ENCODE results near the gene CHRNG. TPM values are rescaled to one million over a fixed set of nuclear protein-coding genes. Genes with fewer than 3 reads are reported as not detected.

CHRNG gene
- total RNA-seq, 2 donors from 2014 or later = not detected

GRCh38 chr2:232537499-232537898 lies 2.0 kb upstream of the CHRNG start:
- H3K9me3 ChIP-seq (ENCODE audit: control insufficient read depth, low read length) = peaks cover 6% of the 10 kb centered on the region
- no peaks in the 10 kb centered on the region for H3K36me3 Mint-ChIP-seq (ENCODE audit: low read depth)
- H3K36me3 ChIP-seq (ENCODE audit: control insufficient read depth, insufficient read depth, low read length) = no peaks in the 10 kb centered on the region
- no peaks in the 10 kb centered on the region for H3K4me1 ChIP-seq (ENCODE audit: control insufficient read depth, insufficient read depth, low read length)
- peaks cover 2% of the 10 kb centered on the region for H3K27me3 Mint-ChIP-seq (ENCODE audit: insufficient read depth)
- no peak for TF ChIP-seq CTCF (conservative IDR thresholded peaks at IDR 0.05)
- no peak overlapping the region for H3K4me3 ChIP-seq (ENCODE audit: low read length)
- no peak overlapping the region for H3K4me3 Mint-ChIP-seq
- H3K27me3 ChIP-seq (ENCODE audit: control insufficient read depth, insufficient read depth, low read length, poor library complexity, severe bottlenecking) = no peaks in the 10 kb centered on the region
- H3K9ac ChIP-seq (ENCODE audit: extremely low read depth, low read length, poor library complexity, severe bottlenecking) = no peak overlapping the region
- no peak overlapping the region for H3K27ac Mint-ChIP-seq
- whole genome bisulfite sequencing, 2 experiments (ENCODE audit: insufficient coverage in 1 of 2, insufficient read length in 1 of 2) = 97 to 100% methylated on average over 2 to 4 of the region's 4 CpGs
- peaks cover 2% of the 10 kb centered on the region for H3K9me3 Mint-ChIP-seq
- peaks cover 6% of the 10 kb centered on the region for H3K4me1 Mint-ChIP-seq
- no peak overlapping the region for H3K27ac ChIP-seq (ENCODE audit: low read depth, low read length)
- no peak for DNase-seq

- Histone ChIP-seq H3K36me3 (ENCODE audit: control insufficient read depth, insufficient read depth, low read length) (no peaks in the 10 kb centered on the region), H3K27me3 (ENCODE audit: control insufficient read depth, insufficient read depth, low read length, poor library complexity, severe bottlenecking) (no peaks in the 10 kb centered on the region), H3K4me1 (ENCODE audit: control insufficient read depth, insufficient read depth, low read length) (no peaks in the 10 kb centered on the region), H3K27ac (ENCODE audit: low read depth, low read length) (no peak overlapping the region), H3K9ac (ENCODE audit: extremely low read depth, low read length, poor library complexity, severe bottlenecking) (no peak overlapping the region), H3K9me3 (ENCODE audit: control insufficient read depth, low read length) (peaks cover 6% of the 10 kb centered on the region), H3K4me3 (ENCODE audit: low read length) (no peak overlapping the region)
- Mint-ChIP-seq H3K9me3 (peaks cover 2% of the 10 kb centered on the region), H3K4me1 (peaks cover 6% of the 10 kb centered on the region), H3K27ac (no peak overlapping the region), H3K4me3 (no peak overlapping the region), H3K27me3 (ENCODE audit: insufficient read depth) (peaks cover 2% of the 10 kb centered on the region), H3K36me3 (ENCODE audit: low read depth) (no peaks in the 10 kb centered on the region)
- 82% methylated on average over 4 of the region's 4 CpGs; no CpG with 5 or more reads in 1 of the 2 experiments for WGBS, 2 experiments (ENCODE audit: insufficient coverage in 1 of 2, insufficient read length in 1 of 2)
- no peak for TF ChIP-seq CTCF (conservative IDR thresholded peaks at IDR 0.05)
- peak; percentile 53 for DNase-seq
Measured at GRCh38 chr2:232538671-232539070, 821 bp upstream of the CHRNG start.

GRCh38 chr2:232540441-232541041 lies 1.0 kb downstream of the CHRNG start:
- peaks cover 6% of the 10 kb centered on the region for H3K4me1 Mint-ChIP-seq
- Histone ChIP-seq H3K4me3 (ENCODE audit: low read length) (no peak overlapping the region), H3K36me3 (ENCODE audit: control insufficient read depth, insufficient read depth, low read length) (no peaks in the 10 kb centered on the region), H3K27me3 (ENCODE audit: control insufficient read depth, insufficient read depth, low read length, poor library complexity, severe bottlenecking) (no peaks in the 10 kb centered on the region), H3K9me3 (ENCODE audit: control insufficient read depth, low read length) (peaks cover 6% of the 10 kb centered on the region), H3K27ac (ENCODE audit: low read depth, low read length) (no peak overlapping the region), H3K4me1 (ENCODE audit: control insufficient read depth, insufficient read depth, low read length) (no peaks in the 10 kb centered on the region), H3K9ac (ENCODE audit: extremely low read depth, low read length, poor library complexity, severe bottlenecking) (no peak overlapping the region)
- peaks cover 2% of the 10 kb centered on the region for H3K36me3 Mint-ChIP-seq (ENCODE audit: low read depth)
- TF ChIP-seq CTCF (conservative IDR thresholded peaks at IDR 0.05) = no peak
- H3K4me3 Mint-ChIP-seq = no peak overlapping the region
- no peak overlapping the region for H3K27ac Mint-ChIP-seq
- WGBS, 2 experiments (ENCODE audit: insufficient coverage in 1 of 2, insufficient read length in 1 of 2) = 95 to 96% methylated on average over 11 to 17 of the region's 17 CpGs
- peaks cover 2% of the 10 kb centered on the region for H3K27me3 Mint-ChIP-seq (ENCODE audit: insufficient read depth)
- no peak for DNase-seq
- peaks cover 2% of the 10 kb centered on the region for H3K9me3 Mint-ChIP-seq

Measured in endodermal cell (in vitro differentiated cells).